Karpas-422 (cell line): ENCODE results near the gene PDLIM7. TPM values are rescaled to one million over a fixed set of nuclear protein-coding genes. Genes with fewer than 3 reads are reported as not detected.

ENCODE experiments used
- DNase-seq: peaks from one replicate; pipeline ENCODE4 v3.0.0-alpha.2; 2015
- H2AFZ ChIP-seq: fragments of 200-600 bp; sonication (generic); 2 replicates; pipeline ENCODE4 v1.6.1; 2014; ENCODE audit warnings: antibody characterized with exemption, low read length, mixed read lengths
- H3K27ac ChIP-seq: fragments of 200-600 bp; sonication (generic); 2 replicates; pipeline ENCODE4 v1.5.1; 2014; ENCODE audit warnings: mild to moderate bottlenecking, low read length, moderate library complexity
- H3K27me3 ChIP-seq: fragments of 200-600 bp; sonication (generic); 2 replicates; pipeline ENCODE4 v1.6.1; 2014; ENCODE audit warnings: low read length, mixed read lengths
- H3K36me3 ChIP-seq: fragments of 200-600 bp; sonication (generic); 2 replicates; pipeline ENCODE4 v1.6.1; 2014; ENCODE audit warnings: low read length, mixed read lengths; ENCODE audit not compliant: insufficient read depth
- H3K4me1 ChIP-seq: fragments of 200-600 bp; sonication (generic); 2 replicates; pipeline ENCODE4 v1.6.1; 2014; ENCODE audit warnings: mild to moderate bottlenecking, low read length, mixed read lengths
- H3K4me2 ChIP-seq: fragments of 200-600 bp; sonication (generic); 2 replicates; pipeline ENCODE4 v1.6.1; 2014; ENCODE audit warnings: low read length, low read depth, mild to moderate bottlenecking; ENCODE audit not compliant: poor library complexity, severe bottlenecking
- H3K4me3 ChIP-seq: fragments of 200-600 bp; sonication (generic); 2 replicates; pipeline ENCODE4 v1.5.1; 2014; ENCODE audit warnings: mild to moderate bottlenecking, antibody characterized with exemption, low read length, mixed read lengths
- H3K79me2 ChIP-seq: fragments of 200-600 bp; sonication (generic); 2 replicates; pipeline ENCODE4 v1.6.1; 2014; ENCODE audit warnings: mild to moderate bottlenecking, low read length, mixed read lengths
- H3K9ac ChIP-seq: fragments of 200-600 bp; sonication (generic); 2 replicates; pipeline ENCODE4 v1.6.0; 2014; ENCODE audit warnings: low read length
- H3K9me2 ChIP-seq: fragments of 200-600 bp; sonication (generic), shearing (Covaris generic); replicated peaks from 2 replicates; pipeline ENCODE4 v1.6.0; 2014; ENCODE audit warnings: mild to moderate bottlenecking, low read length, moderate library complexity; ENCODE audit not compliant: insufficient read depth
- H3K9me3 ChIP-seq: fragments of 300-700, 200-600 bp; sonication (generic); 2 replicates; pipeline ENCODE4 v1.6.1; 2014; ENCODE audit warnings: low read length, mixed read lengths
- H4K20me1 ChIP-seq: fragments of 200-600 bp; sonication (generic); 2 replicates; pipeline ENCODE4 v1.6.1; 2014; ENCODE audit warnings: mild to moderate bottlenecking, antibody characterized with exemption, low read length, low read depth; ENCODE audit not compliant: insufficient read depth
- total RNA-seq: library from RNA; depleted of rRNA; stranded (reverse); fragments of >200 nt; shearing (Covaris generic); gene quantifications from 2 replicates; pipeline ENCODE4 v1.2.3, GENCODE V29; 2014; ENCODE audit warnings: low replicate concordance

PDLIM7 gene
- total RNA-seq, 1 experiment from 2014 or later, result 53.6 TPM

GRCh38 chr5:177459357-177459756 is 38.0 kb downstream of the PDLIM7 start:
- Histone ChIP-seq H3K27ac (no peak overlapping the region), H3K4me3 (no peak overlapping the region), H3K27me3 (no peaks in the 10 kb centered on the region), H4K20me1 (peaks cover 8% of the 10 kb centered on the region; the same call in 1 of the 2 replicates), H3K9ac (no peak overlapping the region), H3K79me2 (no peaks in the 10 kb centered on the region), H3K9me2 (no peaks in the 10 kb centered on the region), H3K4me2 (no peak overlapping the region), H3K4me1 (peaks cover 38% of the 10 kb centered on the region), H2AFZ (no peak overlapping the region), H3K9me3 (no peaks in the 10 kb centered on the region), H3K36me3 (no peaks in the 10 kb centered on the region)
- no peak for DNase-seq

GRCh38 chr5:177458912-177459350 is 38.5 kb downstream of the PDLIM7 start:
- H4K20me1 ChIP-seq, result peaks cover 8% of the 10 kb centered on the region; the same call in 1 of the 2 replicates
- no peak overlapping the region for H3K9ac ChIP-seq
- DNase-seq, result peak; percentile 77
- H3K4me3 ChIP-seq, result no peak overlapping the region
- H3K4me2 ChIP-seq, result no peak overlapping the region
- no peak overlapping the region for H3K27ac ChIP-seq
- no peaks in the 10 kb centered on the region for H3K79me2 ChIP-seq
- H3K9me2 ChIP-seq, result no peaks in the 10 kb centered on the region
- no peak overlapping the region for H2AFZ ChIP-seq
- peaks cover 41% of the 10 kb centered on the region for H3K4me1 ChIP-seq
- no peaks in the 10 kb centered on the region for H3K36me3 ChIP-seq
- no peaks in the 10 kb centered on the region for H3K9me3 ChIP-seq
- H3K27me3 ChIP-seq, result no peaks in the 10 kb centered on the region

GRCh38 chr5:177457852-177458681 is 39.3 kb downstream of the PDLIM7 start:
- Histone ChIP-seq H3K4me3 (no peak overlapping the region), H3K4me2 (no peak overlapping the region), H3K27ac (no peak overlapping the region), H2AFZ (no peak overlapping the region), H3K36me3 (no peaks in the 10 kb centered on the region), H3K27me3 (no peaks in the 10 kb centered on the region), H3K4me1 (peaks cover 49% of the 10 kb centered on the region), H3K9me3 (no peaks in the 10 kb centered on the region), H3K9ac (no peak overlapping the region), H3K79me2 (peaks cover 3% of the 10 kb centered on the region), H4K20me1 (peaks cover 8% of the 10 kb centered on the region; the same call in 1 of the 2 replicates), H3K9me2 (no peaks in the 10 kb centered on the region)
- DNase-seq, result no peak

GRCh38 chr5:177456976-177457851 is 40.2 kb downstream of the PDLIM7 start:
- peak; percentile 98 for DNase-seq
- peak overlapping the region; percentile 87 for H3K4me2 ChIP-seq
- peak overlapping the region; percentile 53 for H3K27ac ChIP-seq
- H3K27me3 ChIP-seq, result no peaks in the 10 kb centered on the region
- H3K36me3 ChIP-seq, result no peaks in the 10 kb centered on the region
- H4K20me1 ChIP-seq, result peaks cover 8% of the 10 kb centered on the region; the same call in 1 of the 2 replicates
- H3K9me2 ChIP-seq, result no peaks in the 10 kb centered on the region
- H3K4me3 ChIP-seq, result peak overlapping the region; percentile 51; the same call in 1 of the 2 replicates
- H2AFZ ChIP-seq, result no peak overlapping the region
- peaks cover 8% of the 10 kb centered on the region for H3K79me2 ChIP-seq
- H3K9ac ChIP-seq, result peak overlapping the region; percentile 53
- H3K4me1 ChIP-seq, result peaks cover 57% of the 10 kb centered on the region
- H3K9me3 ChIP-seq, result no peaks in the 10 kb centered on the region

GRCh38 chr5:177456591-177456964 is 40.8 kb downstream of the PDLIM7 start:
- H2AFZ ChIP-seq, result no peak overlapping the region
- H4K20me1 ChIP-seq, result peaks cover 8% of the 10 kb centered on the region; the same call in 1 of the 2 replicates
- peaks cover 8% of the 10 kb centered on the region for H3K79me2 ChIP-seq
- peak overlapping the region; percentile 53 for H3K9ac ChIP-seq
- no peak for DNase-seq
- H3K4me3 ChIP-seq, result peak overlapping the region; percentile 51; the same call in 1 of the 2 replicates
- no peaks in the 10 kb centered on the region for H3K9me2 ChIP-seq
- no peaks in the 10 kb centered on the region for H3K9me3 ChIP-seq
- no peaks in the 10 kb centered on the region for H3K36me3 ChIP-seq
- H3K4me1 ChIP-seq, result peaks cover 60% of the 10 kb centered on the region
- H3K4me2 ChIP-seq, result peak overlapping the region; percentile 87
- H3K27ac ChIP-seq, result peak overlapping the region; percentile 53
- H3K27me3 ChIP-seq, result no peaks in the 10 kb centered on the region

- peak overlapping the region; percentile 89 for H3K4me3 ChIP-seq
- peaks cover 8% of the 10 kb centered on the region; the same call in 1 of the 2 replicates for H4K20me1 ChIP-seq
- no peaks in the 10 kb centered on the region for H3K27me3 ChIP-seq
- no peaks in the 10 kb centered on the region for H3K36me3 ChIP-seq
- H3K9me2 ChIP-seq, result no peaks in the 10 kb centered on the region
- no peaks in the 10 kb centered on the region for H3K9me3 ChIP-seq
- H2AFZ ChIP-seq, result peak overlapping the region; percentile 65; the same call in 1 of the 2 replicates
- peak overlapping the region; percentile 89 for H3K9ac ChIP-seq
- DNase-seq, result peak; percentile 98
- peak overlapping the region; percentile 86 for H3K27ac ChIP-seq
- H3K4me1 ChIP-seq, result peaks cover 62% of the 10 kb centered on the region
- peaks cover 8% of the 10 kb centered on the region for H3K79me2 ChIP-seq
- peak overlapping the region; percentile 87 for H3K4me2 ChIP-seq
These were observed 41.5 kb downstream of the PDLIM7 start for GRCh38 chr5:177455661-177456590.

GRCh38 chr5:177455036-177455660 is 42.3 kb downstream of the PDLIM7 start:
- Histone ChIP-seq H3K27me3 (no peaks in the 10 kb centered on the region), H4K20me1 (peaks cover 8% of the 10 kb centered on the region; the same call in 1 of the 2 replicates), H3K4me2 (peak overlapping the region; percentile 87), H3K79me2 (peaks cover 12% of the 10 kb centered on the region), H3K27ac (peak overlapping the region; percentile 86), H3K4me3 (peak overlapping the region; percentile 89), H3K9ac (peak overlapping the region; percentile 89), H3K36me3 (no peaks in the 10 kb centered on the region), H2AFZ (peak overlapping the region; percentile 65; the same call in 1 of the 2 replicates), H3K4me1 (peaks cover 70% of the 10 kb centered on the region), H3K9me3 (no peaks in the 10 kb centered on the region), H3K9me2 (no peaks in the 10 kb centered on the region)
- DNase-seq, result peak; percentile 94
